Upper lobe of left lung (tissue), 4 donors: ENCODE data around the gene ADAMTS16.

ENCODE experiments used
- POLR2AphosphoS5 ChIP-seq, 2 donors: sonication (generic); formaldehyde crosslinking; IDR thresholded peaks; one replicate each; pipeline ENCODE4 v1.5.1; 2017; ENCODE audit warnings: antibody characterized with exemption in 2 of 2
- TF ChIP-seq, protein P1 (sequence below), 6 experiments: fragments of 450-650 bp in 4 of 6; fragments of 200-600 bp in 2 of 6; sonication (generic) in 2 of 6; IDR thresholded peaks; one replicate each; pipeline ENCODE4 v1.5.1; 2016 to 2019; ENCODE audit warnings: antibody characterized with exemption in 6 of 6

- no peak for TF ChIP-seq POLR2AphosphoS5 (IDR thresholded peaks at IDR 0.05)
- TF ChIP-seq, protein P1, sequence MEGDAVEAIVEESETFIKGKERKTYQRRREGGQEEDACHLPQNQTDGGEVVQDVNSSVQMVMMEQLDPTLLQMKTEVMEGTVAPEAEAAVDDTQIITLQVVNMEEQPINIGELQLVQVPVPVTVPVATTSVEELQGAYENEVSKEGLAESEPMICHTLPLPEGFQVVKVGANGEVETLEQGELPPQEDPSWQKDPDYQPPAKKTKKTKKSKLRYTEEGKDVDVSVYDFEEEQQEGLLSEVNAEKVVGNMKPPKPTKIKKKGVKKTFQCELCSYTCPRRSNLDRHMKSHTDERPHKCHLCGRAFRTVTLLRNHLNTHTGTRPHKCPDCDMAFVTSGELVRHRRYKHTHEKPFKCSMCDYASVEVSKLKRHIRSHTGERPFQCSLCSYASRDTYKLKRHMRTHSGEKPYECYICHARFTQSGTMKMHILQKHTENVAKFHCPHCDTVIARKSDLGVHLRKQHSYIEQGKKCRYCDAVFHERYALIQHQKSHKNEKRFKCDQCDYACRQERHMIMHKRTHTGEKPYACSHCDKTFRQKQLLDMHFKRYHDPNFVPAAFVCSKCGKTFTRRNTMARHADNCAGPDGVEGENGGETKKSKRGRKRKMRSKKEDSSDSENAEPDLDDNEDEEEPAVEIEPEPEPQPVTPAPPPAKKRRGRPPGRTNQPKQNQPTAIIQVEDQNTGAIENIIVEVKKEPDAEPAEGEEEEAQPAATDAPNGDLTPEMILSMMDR (IDR thresholded peaks at IDR 0.05), result no peak
Measured at GRCh38 chr5:5339257-5339656, 199.1 kb downstream of the ADAMTS16 start.
